CD4-positive, alpha-beta T cell treated with Interleukin-12 subunit alpha and Interleukin-12 subunit beta, for 1 hour (primary cell): ENCODE data around the gene OSBP2.
"Not testable (repeated sequence)": the region's sequence is repeated elsewhere in the genome, so short reads cannot be mapped to it uniquely, and the experiment has no call there.

Experiments
- DNase-seq: peaks from one replicate; pipeline ENCODE4 v3.0.0-alpha.2; 2020

Gene OSBP2

GRCh38 chr22:30679895-30680690, 14.6 kb upstream of the OSBP2 start:
- not testable (repeated sequence) for DNase-seq

- DNase-seq: no peak
These were observed 13.5 kb upstream of the OSBP2 start for GRCh38 chr22:30680991-30681770.

DNA sequence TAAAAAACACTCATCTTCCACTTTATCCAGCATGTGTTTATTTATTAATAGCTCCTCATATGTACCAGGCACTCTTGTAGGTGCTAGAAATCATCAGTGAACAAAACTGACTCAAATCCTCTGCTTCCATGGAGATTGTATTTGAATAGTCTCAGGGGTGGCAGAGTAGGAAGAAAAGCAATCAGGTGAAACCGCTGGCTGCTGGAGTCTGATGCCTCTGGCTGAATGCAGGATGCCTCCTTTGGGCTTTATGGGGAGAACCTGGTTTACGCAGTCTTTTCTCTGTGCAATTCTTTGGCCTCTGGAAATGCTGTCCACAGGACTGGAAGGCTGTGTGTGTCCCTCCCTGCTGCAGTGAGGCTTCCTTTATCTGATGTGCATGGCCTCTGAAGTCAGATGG, 12.8 kb upstream of the OSBP2 start:
- DNase-seq: no peak

- DNase-seq: no peak
These were observed 9.5 kb upstream of the OSBP2 start for GRCh38 chr22:30685178-30685577.

DNA sequence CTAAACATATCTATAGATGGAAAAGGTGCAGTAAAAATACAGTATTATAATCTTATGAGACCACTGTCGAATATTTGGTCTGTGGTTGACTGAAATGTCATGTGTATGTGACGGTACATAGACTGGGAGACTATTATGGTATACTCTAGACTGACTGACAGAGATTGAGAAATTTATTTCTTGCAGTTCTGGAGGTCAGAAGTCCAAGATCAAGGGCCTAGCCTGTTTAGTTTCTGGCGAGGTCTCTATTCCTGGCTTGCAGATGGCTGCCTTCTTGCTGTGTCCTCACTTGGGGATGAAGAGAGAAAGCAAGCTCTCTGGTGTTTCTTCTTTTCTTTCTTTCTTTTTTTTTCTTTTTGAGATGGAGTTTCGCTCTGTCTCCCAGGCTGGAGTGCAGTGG, 7.3 kb upstream of the OSBP2 start:
- no peak for DNase-seq

DNA sequence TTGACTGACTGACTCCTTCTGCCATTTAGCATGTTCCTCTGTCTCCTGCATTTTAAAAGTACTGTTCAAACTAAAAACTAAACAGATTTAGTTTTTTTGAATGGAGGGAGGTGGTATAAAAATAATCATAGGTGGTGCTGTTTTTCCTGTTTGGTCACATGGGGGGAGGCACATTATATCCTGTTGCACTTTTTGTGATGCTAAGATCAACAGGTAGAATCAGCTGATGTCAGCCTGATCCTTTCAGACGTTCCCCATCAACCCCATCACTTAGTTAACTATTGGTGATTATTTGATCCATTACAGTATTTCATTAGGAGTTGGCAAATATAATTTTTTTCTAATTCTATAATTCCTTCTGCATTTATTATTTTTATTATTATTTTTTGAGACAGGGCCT, 5.1 kb upstream of the OSBP2 start:
- no peak for DNase-seq

DNA sequence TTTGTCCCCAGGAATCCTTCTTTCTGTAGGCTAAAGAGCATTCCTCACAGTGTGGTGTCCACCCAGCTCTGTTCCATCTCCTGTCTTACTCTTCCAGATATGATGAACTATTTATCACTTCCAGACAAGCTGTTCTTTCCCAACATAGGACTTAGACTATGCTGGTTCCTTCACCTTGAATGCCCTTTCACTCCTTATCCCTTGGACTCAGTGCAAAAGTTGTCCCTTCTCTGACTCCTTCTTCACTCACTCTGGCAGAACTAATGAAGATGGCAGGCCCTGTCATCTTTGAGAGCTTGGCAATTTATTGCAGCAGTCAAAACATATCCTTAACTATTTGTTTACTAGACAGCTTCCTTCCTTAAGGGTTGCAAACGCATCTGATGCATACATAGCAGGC, 3.5 kb upstream of the OSBP2 start:
- DNase-seq: no peak

- peak; percentile 55 for DNase-seq
These were observed 469 bp upstream of the OSBP2 start for GRCh38 chr22:30694171-30694639.

GRCh38 chr22:30695351-30695851, 727 bp downstream of the OSBP2 start:
- DNase-seq: no peak

DNA sequence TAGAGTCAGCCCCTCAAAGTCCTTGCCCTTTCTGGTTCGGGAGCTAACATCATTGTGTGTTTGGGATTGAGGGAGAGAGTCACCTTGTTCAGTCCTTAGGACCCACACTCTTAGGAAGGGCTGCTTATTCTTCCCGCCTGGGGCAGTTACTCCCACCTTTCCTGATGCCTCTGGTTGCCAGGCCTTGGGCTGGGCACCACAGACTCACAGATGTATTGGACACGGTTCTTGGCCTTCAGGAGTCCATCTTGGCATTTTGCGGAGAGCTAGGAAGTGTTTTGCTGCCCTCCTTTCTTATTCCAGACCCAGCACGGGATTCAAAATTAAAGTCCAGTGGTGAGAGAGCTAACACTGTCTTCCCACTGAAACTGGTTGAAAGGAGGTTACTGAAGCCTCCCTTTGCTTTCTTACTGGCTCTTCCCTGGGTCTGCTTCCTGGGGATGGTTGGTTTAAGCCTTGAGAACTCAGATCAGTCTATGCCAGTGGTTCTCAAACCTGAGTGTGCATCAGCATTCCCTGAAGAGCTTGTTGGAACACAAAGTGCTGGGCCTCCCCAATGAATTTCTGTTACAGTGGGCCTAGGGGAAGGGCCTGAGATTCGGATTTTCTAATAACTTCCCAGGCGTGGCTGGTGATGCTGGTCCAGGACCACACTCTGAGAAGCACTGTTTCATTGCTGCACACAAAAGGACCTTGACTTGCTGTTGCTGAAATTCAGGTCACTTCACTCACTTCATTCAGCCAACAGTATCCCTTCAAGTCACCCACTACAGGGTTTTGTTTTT, 1.4 kb downstream of the OSBP2 start:
- DNase-seq: no peak

- no peak for DNase-seq
These were observed 3.3 kb downstream of the OSBP2 start for GRCh38 chr22:30697975-30698374.

DNA sequence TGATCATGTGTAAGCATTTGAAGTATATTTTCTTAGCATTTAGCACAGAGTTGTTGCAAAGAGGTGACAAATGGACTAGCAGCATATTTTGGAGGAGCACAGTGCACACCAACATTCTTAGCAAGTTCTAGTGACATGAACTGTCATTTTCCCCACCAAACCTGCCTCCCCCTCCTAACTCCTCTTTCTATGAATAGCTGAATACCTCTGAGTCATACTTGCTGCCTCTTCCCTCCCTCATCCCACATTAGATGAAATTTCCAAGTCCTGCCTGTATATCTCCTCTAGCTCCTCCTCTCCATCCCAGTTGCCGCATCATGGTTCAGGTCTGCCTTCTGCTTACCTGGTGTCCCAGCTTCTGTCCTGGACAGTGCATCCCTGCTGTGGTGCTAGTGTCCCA, 7.2 kb downstream of the OSBP2 start:
- DNase-seq: no peak

GRCh38 chr22:30702856-30703255, 8.2 kb downstream of the OSBP2 start:
- no peak for DNase-seq

DNA sequence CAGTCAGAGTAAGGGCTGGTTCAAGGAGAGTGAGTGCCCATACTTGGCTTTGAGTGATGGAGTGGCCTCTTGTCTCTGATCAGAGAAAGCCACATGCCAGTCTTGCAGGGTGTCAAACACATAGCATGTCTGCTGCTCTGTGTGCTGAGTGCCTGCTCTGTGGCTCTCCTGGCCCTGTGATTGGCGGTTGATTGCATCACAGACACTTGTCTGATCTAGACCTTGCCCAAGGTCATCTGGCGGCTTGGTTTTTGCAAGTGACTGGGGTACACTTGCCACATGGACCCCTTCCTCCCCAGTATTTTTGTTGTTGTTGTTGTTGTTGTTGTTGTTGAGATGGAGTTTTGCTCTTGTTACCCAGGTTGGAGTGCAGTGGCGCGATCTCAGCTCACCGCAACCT, 10.3 kb downstream of the OSBP2 start:
- DNase-seq: no peak

DNA sequence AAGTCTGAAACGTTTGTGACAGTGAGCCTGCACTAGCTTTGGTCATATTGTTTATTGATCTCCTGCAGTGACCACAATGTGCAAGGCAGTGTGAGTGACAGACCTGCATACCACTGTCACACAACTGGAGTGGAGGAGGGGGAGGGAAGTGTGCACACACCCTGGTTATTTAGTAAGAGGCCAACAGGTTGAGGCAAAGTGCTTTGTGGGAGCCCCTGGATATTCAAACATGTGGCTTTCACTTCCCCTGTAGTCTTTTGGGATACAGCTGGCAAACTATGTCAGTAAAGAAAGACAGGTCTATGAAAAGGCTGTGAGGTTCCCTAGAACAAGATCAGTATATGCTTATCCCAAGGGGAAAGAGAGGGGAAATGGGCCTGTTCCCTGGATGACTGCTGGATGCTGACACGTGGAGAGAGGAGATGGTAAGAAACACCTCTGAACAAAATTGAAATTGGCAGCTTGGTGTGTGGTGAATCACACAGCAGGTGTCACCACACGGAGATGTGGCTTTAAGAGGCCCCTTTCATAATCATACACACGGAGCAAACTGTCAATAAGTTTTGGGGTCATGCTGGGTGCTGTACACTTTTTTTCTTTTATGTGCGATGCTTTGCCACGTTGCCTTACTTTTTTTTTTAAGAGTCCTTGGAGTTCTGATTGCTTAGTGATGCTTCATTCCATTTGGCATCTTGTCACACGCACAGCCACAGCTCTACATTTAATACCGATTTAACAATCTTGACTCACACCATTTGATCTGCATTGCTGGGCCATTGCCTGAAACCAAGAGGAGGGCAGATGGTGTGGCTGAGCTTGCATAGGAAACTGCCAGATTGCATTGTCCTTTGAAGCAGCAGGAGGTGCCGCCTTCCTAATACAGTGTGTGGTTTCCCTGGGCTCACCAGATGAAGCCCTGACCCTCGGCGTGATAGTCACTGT, 11.3 kb downstream of the OSBP2 start:
- DNase-seq: no peak

DNA sequence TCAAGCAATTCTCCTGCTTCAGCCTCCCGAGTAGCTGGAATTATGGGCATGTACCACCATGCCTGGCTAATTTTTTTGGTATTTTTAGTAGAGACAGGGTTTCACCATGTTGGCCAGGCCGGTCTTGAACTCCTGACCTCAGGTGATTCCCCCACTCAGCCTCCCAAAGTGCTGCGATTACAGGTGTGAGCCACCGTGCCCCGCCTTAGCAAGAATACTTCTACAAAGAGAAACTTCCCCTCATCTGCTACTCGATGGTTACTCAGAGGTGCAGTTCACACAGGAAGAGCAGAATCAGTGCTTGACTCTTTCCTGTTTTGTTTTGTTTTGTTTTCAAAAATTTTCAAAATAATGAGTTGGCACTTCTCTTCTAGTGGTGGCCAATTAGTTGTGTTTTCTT, 15.3 kb downstream of the OSBP2 start:
- peak; percentile 53 for DNase-seq

GRCh38 chr22:30712094-30712493, 17.4 kb downstream of the OSBP2 start:
- no peak for DNase-seq

- DNase-seq: no peak
These were observed 19.4 kb downstream of the OSBP2 start for GRCh38 chr22:30714062-30714461.

DNA sequence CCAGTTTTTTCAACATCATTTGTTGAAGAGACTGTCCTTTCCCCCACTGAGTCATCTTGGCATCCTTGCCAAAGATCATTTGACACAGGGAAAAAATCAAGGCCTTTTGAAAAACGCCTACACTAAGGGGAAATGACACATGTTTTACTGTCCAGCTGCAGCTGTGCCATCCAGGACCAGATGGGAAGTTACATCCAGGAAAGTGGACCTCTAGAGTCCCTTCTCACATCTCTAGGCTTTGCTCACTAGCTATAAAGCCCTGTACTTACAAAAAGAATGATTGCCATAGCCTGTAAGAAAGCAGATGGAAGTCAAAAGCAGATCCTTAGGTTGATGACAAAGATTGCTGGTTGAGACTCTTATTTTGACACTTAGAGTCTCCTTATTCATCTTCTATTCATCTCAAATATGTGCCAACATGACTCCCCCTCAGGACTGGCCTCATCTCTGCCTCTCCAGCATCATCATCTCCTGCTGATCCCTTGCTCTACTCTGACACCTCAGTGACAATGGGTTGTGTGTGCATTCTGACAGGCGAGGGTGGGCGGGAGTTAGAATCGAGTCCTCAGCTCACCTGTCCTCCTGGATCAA, 22.8 kb downstream of the OSBP2 start:
- DNase-seq: no peak

DNA sequence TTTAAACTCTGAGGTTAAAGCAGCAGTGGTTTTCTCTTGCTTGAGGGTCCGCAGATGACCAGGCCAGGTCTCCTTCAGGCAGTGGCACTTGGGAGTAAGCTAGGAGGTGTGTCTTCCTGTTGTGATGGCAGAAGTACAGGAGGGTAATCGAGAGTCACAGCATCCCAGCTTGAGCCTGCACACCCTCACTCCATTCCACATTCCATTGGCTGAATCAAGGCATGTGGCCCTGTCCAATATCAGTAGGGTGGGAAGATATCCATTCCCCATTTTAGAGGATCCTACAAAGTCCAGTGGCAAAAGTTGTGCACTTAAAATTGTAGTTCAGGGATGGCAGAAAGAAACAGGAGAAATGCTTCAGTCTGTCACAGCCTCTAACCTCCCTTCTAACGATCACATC, 23.3 kb downstream of the OSBP2 start:
- DNase-seq: no peak

DNA sequence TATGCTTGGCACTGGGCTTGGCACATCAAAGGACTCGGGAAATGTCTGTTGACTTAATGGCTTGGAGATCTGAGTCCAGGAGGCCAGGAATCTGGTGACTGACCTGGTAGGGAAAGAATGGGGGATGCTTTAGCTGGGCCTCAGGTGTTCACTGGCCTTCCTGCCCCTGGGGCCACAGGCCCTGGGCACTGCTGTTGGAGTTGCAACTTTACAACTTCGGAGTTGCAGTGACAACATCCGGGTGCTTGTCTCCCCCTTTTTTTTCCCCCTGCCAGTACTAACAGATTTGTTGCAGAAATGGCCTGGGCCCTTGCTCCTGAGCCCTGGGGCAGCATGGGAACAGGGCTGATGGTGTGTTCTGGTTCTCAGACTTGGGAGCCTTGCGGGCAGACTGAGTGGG, 23.8 kb downstream of the OSBP2 start:
- DNase-seq: no peak

- no peak for DNase-seq
These were observed 24.3 kb downstream of the OSBP2 start for GRCh38 chr22:30718938-30719337.
